Memory B cell (primary cell): ENCODE results near the gene NR2F2.
A peak's percentile ranks its signal among the peaks of the same experiment; 100 is the strongest.

ENCODE experiments used
- ATAC-seq: fragments of 150-1000 bp; cut with Tn5 transposase; 2 replicates; pipeline ENCODE4 v1.10.0; 2021; ENCODE audit warnings: low read depth, mild to moderate bottlenecking, moderate library complexity
- DNase-seq, 2 donors: peaks; one replicate each; pipeline ENCODE4 v3.0.0; 2022; ENCODE audit warnings: low spot score in 2 of 2
- H3K27ac Mint-ChIP-seq: one replicate; pipeline ENCODE4 v1.8.0; 2022; ENCODE audit warnings: mild to moderate bottlenecking, moderate library complexity, mixed read lengths
- H3K27me3 Mint-ChIP-seq: one replicate; pipeline ENCODE4 v1.8.0; 2022; ENCODE audit warnings: mixed read lengths
- H3K36me3 Mint-ChIP-seq: one replicate; pipeline ENCODE4 v1.8.0; 2022; ENCODE audit warnings: mild to moderate bottlenecking, mixed read lengths
- H3K4me1 Mint-ChIP-seq: one replicate; pipeline ENCODE4 v1.8.0; 2022; ENCODE audit warnings: mixed read lengths
- H3K4me3 Mint-ChIP-seq: one replicate; pipeline ENCODE4 v1.8.0; 2022; ENCODE audit warnings: mild to moderate bottlenecking, moderate library complexity, mixed read lengths
- H3K9me3 Mint-ChIP-seq: one replicate; pipeline ENCODE4 v1.8.0; 2022; ENCODE audit warnings: mixed read lengths

Gene NR2F2

DNA sequence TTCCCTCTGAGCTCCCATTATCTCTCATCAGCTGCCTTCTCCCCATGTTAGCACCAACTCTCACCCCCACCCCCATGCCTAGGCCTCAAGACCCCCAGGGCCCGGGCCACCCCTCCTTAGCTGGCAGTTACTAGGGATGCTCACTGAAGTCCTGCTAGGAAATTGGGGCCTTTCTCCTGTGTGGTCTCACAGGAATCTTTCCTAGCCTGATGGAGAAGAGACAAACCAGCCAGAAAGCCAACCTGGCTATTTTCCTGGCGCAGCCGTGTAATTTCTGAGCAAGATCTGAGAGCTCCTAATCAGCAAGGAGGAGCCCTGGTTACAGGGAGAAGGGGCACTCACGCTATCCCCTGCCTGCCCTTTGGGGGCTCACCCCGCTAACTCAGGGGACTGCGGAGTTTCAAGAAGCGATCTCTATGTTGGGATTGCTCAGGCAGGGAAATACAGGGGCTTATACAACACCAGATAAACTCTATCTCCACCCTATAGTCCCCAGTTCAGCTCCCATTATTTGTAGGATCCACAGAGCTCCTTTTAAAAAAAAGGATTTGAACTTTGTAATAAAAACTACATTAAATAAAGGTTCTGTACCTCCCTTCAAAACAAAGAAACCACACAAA is 25.2 kb downstream of the NR2F2 start:
- Mint-ChIP-seq H3K27ac (no peak overlapping the region), H3K4me1 (peaks cover 9% of the 10 kb centered on the region), H3K9me3 (no peaks in the 10 kb centered on the region), H3K4me3 (no peak overlapping the region), H3K36me3 (no peaks in the 10 kb centered on the region), H3K27me3 (peaks cover 21% of the 10 kb centered on the region)
- DNase-seq (no peak), ATAC-seq (no peak)

DNA sequence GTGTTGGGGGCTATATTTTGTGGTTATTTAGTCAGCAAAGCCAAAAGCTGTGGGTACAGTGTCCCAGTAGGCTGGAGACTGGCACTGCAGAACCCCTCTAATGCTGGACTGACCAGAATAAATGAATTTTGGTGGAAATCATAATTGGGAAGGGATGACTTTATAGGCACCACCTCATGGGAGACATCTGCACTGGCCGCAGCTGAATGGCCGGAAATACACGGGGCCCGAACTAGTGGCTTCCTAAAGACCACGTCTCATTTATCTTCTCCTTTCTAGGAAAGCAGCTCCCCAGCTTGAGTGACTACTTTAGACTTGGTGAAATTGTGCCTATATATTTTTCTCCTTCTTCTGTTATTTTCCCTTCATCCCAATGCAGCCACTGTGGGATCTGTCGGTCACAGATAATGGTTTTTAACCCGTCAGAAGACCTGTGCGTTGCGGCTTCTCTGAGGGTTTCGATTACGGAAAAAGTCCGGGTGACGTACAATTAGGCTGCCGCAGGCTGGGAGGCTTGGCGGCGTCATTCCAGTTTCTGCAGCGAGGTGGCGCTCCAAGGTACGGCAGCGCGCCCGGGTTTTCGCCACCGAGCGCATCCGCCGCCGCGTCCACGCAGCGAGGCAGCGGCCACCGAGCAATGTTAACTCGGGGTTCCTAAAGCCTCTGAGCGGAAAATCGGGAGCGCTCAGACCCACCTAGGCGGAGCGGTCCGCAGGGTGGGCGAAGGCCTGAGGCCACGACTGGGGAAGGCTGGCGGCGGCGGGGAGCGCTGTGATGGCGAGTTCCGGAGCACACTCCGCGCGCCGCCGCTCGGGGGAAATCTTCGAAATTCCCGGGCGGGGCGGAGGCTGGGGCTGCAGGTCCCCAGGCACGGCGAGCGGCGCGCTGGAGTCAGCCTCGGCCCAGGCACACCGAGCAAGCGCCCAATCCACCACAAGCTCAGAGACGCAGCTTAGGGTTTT is 26.3 kb downstream of the NR2F2 start:
- H3K27ac Mint-ChIP-seq: peak overlapping the region; percentile 45
- peak; percentile 47 to 54 for DNase-seq
- peak; percentile 65 for ATAC-seq
- H3K27me3 Mint-ChIP-seq: peaks cover 21% of the 10 kb centered on the region
- peaks cover 9% of the 10 kb centered on the region for H3K4me1 Mint-ChIP-seq
- no peaks in the 10 kb centered on the region for H3K9me3 Mint-ChIP-seq
- H3K36me3 Mint-ChIP-seq: no peaks in the 10 kb centered on the region
- H3K4me3 Mint-ChIP-seq: peak overlapping the region; percentile 75

GRCh38 chr15:96358001-96358801 is 27.7 kb downstream of the NR2F2 start:
- Mint-ChIP-seq H3K27me3 (peaks cover 21% of the 10 kb centered on the region), H3K4me1 (peaks cover 9% of the 10 kb centered on the region), H3K4me3 (peak overlapping the region; percentile 75), H3K36me3 (no peaks in the 10 kb centered on the region), H3K27ac (peak overlapping the region; percentile 45), H3K9me3 (peaks cover 2% of the 10 kb centered on the region)
- DNase-seq (no peak), ATAC-seq (no peak)

DNA sequence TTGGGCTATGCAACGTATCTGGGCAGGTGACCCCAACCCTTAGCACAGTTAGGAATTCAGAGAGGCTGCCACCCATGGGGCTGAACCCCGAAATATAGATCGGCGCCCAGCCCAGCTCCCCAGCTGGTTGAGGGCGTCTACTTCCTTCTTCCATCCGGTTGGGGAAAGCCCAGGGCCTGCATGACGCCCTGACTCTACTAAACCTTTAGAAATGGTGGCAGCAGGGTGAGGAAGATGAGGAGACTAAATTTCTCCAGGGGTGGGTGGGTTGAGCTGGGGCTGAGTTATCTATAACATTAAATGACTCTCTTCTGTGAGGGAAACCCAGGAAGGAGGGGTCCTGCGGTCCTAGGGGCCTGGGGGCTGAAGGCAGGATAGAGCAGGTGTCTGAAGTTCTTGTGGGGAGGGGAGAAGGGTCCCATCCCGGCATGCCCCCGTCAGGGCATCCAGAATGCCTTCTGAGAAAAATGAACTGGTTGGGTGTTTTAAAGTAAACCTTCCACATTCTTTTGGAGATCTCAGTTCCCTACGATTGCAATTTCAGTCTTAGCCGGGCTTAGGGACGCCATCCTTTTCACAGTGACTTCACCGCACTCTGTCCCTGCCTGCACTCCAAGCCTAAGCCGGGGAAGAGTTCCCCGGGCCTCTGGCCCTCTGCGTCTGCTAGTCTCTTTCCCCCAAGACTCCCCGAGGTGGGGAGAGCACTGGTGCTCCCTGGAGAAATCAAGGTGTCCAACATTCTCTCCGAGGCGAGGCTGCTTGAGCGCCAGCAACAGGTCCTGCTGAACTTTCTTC is 28.5 kb downstream of the NR2F2 start:
- no peaks in the 10 kb centered on the region for H3K36me3 Mint-ChIP-seq
- peaks cover 18% of the 10 kb centered on the region for H3K27me3 Mint-ChIP-seq
- ATAC-seq (peak; percentile 32), DNase-seq (no peak)
- peaks cover 2% of the 10 kb centered on the region for H3K9me3 Mint-ChIP-seq
- H3K4me1 Mint-ChIP-seq: peaks cover 9% of the 10 kb centered on the region
- H3K27ac Mint-ChIP-seq: no peak overlapping the region
- H3K4me3 Mint-ChIP-seq: no peak overlapping the region

DNA sequence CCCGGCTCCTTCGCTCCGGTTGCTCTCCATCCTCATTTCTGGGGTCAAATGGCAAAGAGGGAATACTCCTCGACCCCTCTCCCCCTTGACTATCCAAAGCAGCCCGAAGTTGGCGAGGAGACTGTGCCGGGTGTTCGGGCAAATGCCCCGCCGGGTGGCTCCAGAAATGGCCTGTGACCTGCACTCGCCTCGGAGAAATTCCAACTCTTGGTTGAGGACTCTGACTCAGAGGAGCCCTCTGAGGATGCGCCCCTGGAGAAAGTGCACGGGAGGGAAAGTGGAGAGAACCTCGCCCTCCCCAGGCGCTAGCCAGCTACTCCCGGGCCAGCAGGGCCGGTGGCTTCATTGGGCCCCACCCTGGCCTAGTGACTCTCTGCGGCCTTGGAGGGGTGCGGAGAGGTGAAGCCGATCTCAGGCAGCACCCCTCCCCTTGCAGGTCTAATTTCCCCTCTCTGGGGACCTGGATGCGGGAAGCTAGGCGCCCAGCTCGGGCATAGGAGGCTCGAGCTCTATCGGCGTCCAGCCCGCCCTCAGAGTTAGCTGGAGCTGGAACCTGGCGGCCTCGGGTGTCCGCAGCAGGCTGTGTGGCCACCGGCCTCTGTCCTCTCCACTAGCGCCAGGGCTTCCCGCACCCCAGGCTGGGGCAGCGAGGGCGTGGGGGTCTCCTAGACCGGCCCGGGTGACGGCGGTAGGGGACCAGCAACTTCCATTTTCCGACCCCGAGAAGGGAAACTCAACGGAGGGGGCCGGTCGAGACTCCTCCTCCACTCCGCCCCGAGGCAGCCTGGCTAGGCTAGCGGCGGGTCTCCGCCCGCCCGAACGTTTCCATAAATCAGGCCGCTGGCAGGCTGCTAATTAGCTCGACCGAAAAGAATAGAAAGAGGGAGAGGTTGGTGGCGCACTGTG is 29.4 kb downstream of the NR2F2 start:
- Mint-ChIP-seq H3K4me1 (peaks cover 9% of the 10 kb centered on the region), H3K4me3 (no peak overlapping the region), H3K27me3 (peaks cover 20% of the 10 kb centered on the region), H3K36me3 (no peaks in the 10 kb centered on the region), H3K27ac (no peak overlapping the region), H3K9me3 (peaks cover 2% of the 10 kb centered on the region)
- DNase-seq: no peak
- no peak for ATAC-seq

GRCh38 chr15:96360581-96361308 is 30.2 kb downstream of the NR2F2 start:
- no peak for ATAC-seq
- Mint-ChIP-seq H3K4me1 (peaks cover 9% of the 10 kb centered on the region), H3K4me3 (no peak overlapping the region), H3K9me3 (peaks cover 2% of the 10 kb centered on the region), H3K27ac (no peak overlapping the region), H3K27me3 (peaks cover 20% of the 10 kb centered on the region), H3K36me3 (no peaks in the 10 kb centered on the region)
- DNase-seq: no peak

- Mint-ChIP-seq H3K36me3 (no peaks in the 10 kb centered on the region), H3K27ac (no peak overlapping the region), H3K9me3 (peaks cover 2% of the 10 kb centered on the region), H3K4me3 (no peak overlapping the region), H3K4me1 (peaks cover 9% of the 10 kb centered on the region), H3K27me3 (peaks cover 20% of the 10 kb centered on the region)
- ATAC-seq (no peak), DNase-seq (no peak)
These were observed 31.0 kb downstream of the NR2F2 start for GRCh38 chr15:96361309-96362010.

DNA sequence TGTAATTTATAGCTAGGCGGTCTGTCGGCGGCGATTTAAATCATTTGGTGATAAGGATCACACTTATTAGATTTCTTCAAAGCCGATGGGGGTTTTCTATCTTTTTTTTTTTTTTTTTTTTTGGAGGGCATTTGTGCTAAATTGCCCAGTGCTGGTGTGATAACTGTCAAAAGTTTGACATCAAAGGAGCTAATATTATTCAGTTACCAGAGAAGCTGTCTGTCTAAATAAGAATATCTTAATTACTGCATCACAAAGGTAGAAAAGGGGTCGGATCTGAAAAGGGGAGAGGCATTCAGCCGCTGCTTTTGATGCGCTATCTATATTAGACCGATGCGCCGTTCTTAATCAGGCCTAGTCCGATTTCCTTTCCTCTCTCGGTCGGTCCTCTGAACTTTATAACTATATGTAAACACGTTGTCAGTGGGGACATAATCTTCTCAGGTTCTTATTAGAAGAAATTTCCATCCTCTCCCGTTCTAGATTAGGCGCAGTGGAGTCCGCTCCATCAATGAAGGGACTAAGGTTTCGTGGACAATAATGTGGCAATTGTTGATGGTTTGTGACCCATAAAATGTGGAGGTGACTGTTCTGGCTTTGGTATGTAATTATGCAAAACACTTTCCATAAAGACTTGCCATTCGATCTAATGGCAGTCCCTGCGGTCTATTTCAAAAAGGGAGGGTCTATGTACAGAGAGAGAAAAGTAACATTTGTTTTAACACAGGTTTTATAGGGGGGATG is 31.7 kb downstream of the NR2F2 start:
- Mint-ChIP-seq H3K9me3 (peaks cover 2% of the 10 kb centered on the region), H3K27ac (no peak overlapping the region), H3K4me3 (no peak overlapping the region), H3K27me3 (peaks cover 17% of the 10 kb centered on the region), H3K36me3 (no peaks in the 10 kb centered on the region), H3K4me1 (peaks cover 6% of the 10 kb centered on the region)
- ATAC-seq (no peak), DNase-seq (no peak)

DNA sequence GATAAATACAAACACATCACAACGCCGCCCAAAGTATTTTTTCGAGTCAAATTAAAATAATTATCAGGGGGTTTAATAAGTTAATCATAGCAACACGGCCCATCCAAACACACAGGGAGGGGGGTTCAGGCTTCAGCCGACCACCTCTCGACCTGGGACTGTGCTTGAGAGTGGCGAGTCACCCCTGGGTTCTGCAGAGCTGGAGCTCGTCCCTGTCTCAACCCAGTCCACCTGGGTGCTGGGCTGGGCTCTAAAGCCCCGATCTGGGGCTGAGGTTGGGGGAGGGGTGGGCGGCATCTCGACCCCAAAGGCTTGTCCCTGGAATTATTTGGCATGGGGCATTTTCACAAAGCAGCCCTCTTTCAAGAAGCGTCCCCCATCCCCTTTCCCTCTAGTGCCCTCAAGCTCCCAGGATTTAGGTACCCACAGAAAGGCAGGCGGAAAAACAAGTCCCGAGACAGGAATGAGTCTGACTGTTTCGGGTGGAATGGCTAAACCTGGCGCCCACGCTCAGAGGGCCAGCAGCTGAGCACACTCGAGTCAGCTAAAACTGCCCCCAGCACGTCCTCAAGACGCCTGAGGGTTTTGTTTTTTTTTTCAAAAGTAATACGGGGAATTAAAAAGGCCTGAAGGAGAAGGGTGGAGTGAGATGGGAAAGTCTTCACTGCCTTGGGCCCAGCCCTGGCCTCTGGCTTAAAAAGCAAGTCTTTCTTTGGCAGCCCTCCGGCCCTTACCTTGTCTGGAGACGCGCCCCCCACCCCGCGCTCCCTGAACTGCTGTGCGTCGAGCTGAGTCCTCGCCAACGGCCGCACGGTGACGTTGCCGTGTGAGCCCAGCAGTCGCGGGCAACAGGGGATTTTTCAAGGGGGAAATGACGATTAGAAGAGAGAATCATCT is 32.5 kb downstream of the NR2F2 start:
- ATAC-seq (no peak), DNase-seq (no peak)
- Mint-ChIP-seq H3K27ac (no peak overlapping the region), H3K9me3 (peaks cover 2% of the 10 kb centered on the region), H3K4me3 (no peak overlapping the region), H3K27me3 (peaks cover 19% of the 10 kb centered on the region), H3K36me3 (no peaks in the 10 kb centered on the region), H3K4me1 (peaks cover 2% of the 10 kb centered on the region)

GRCh38 chr15:96363707-96364106 is 33.2 kb downstream of the NR2F2 start:
- Mint-ChIP-seq H3K36me3 (no peaks in the 10 kb centered on the region), H3K9me3 (peaks cover 2% of the 10 kb centered on the region), H3K27me3 (peaks cover 17% of the 10 kb centered on the region), H3K4me1 (no peaks in the 10 kb centered on the region), H3K27ac (no peak overlapping the region), H3K4me3 (no peak overlapping the region)
- ATAC-seq (no peak), DNase-seq (no peak)
